Activated CD4-positive, alpha-beta T cell treated with anti-CD3 and anti-CD28 coated beads, Interleukin-10, Interleukin-2, amounts not matched to agents 100 ng/mL and 50 ng/mL, durations not matched to agents 16 hours and 8 hours (primary cell): ENCODE results near the gene IGIP.

Source experiments
- DNase-seq: peaks from one replicate; pipeline ENCODE4 v3.0.0-alpha.2; 2020

The IGIP gene

GRCh38 chr5:140111859-140112551 is 13.7 kb upstream of the IGIP start:
- no peak for DNase-seq

- DNase-seq: peak; percentile 27
Measured at GRCh38 chr5:140112685-140113179, 13.0 kb upstream of the IGIP start.

DNA sequence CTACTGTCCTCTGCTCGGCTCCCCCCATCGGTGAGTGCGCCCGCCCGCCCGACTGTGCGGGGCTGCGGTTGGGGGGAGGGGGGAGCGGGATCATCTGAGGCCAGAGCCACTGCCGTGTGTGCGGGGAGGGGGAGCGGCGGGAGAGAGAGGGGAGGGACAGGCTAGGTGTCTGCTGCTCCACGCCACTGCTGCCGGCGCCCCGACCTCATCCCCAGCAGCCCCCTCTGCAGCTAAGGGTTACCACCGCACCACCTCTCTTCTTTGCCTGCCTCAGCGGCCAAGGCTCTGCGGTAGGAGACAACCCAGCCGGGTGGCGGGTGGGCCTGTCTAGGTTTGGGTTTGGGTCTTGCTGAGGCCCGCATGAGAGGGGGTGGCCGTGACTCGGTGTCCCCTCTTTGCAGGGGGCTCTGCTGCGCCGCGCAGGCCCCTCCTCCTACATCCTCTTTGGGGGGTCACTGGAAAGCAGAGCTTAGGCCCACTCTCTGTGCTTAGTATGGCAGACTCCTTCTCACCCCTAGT is 12.5 kb upstream of the IGIP start:
- no peak for DNase-seq

DNA sequence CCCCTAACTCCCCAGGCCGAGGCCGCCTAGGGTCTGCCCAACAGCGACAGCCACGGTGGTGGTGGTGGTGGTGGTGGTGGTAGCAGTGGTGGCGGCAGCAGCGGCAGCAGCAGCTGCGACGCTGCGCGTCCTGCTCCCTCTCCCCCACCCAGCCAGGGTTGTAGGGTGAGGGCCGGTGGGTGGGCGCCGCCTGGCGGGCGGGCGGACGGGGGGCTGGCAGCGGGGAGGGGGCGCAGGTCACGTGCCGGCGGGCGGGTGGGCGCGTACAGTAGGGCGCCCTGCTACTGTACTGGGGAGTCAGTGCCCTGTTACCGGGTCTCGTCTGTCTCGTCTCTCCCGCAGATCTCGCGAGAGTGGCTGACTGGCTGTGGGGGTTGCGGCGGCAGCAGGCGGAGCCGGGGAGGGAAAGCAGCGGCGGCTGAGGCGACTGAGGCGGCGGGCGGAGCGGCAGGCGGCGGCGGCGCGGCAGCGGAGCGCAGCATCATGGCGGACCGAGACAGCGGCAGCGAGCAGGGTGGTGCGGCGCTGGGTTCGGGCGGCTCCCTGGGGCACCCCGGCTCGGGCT is 12.0 kb upstream of the IGIP start, which contains the start of gene PURA:
Gene PURA, plus strand, starts transcription at position 411 of the 565 bp plus-strand sequence. Its CDS starts 73 bp downstream, at position 484.
- DNase-seq: peak; percentile 97

- peak; percentile 50 for DNase-seq
Measured at GRCh38 chr5:140114341-140115185, 11.2 kb upstream of the IGIP start.

DNA sequence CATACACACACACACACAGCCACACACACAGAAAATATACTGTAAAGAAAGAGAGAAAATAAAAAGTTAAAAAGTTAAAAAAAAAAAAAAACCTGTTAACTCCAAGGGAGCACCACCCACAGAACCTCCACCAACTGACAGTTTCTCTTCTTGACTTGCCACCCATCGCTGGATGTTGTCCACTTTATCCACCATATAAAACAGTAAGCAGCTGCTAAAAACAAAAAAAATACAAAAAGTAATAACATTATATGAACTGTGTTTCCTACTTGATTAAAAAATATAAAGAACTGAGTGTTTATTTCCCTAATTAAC is 10.6 kb upstream of the IGIP start:
- no peak for DNase-seq

GRCh38 chr5:140116716-140117115 is 9.0 kb upstream of the IGIP start:
- DNase-seq: no peak

DNA sequence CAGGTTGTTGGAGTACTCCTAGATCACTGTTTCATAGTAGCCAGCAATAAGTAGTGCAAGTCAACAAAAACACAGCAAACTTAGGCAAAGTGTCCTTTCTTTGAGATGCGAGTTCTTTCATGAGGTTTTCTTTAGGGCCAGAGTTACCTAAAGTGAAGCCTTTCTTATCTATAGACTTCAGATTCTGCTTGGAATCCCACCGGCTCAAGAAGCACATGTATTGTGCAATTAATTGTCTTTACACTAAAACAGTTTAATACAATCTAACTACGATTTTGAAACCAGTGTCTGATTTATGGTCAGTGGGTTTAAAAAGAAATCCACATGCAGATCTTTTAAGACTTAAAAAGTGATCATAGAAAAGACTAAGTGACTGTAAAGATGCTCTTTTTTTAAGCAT is 8.2 kb upstream of the IGIP start:
- no peak for DNase-seq

- DNase-seq: no peak
Measured at GRCh38 chr5:140118302-140118936, 7.3 kb upstream of the IGIP start.

DNA sequence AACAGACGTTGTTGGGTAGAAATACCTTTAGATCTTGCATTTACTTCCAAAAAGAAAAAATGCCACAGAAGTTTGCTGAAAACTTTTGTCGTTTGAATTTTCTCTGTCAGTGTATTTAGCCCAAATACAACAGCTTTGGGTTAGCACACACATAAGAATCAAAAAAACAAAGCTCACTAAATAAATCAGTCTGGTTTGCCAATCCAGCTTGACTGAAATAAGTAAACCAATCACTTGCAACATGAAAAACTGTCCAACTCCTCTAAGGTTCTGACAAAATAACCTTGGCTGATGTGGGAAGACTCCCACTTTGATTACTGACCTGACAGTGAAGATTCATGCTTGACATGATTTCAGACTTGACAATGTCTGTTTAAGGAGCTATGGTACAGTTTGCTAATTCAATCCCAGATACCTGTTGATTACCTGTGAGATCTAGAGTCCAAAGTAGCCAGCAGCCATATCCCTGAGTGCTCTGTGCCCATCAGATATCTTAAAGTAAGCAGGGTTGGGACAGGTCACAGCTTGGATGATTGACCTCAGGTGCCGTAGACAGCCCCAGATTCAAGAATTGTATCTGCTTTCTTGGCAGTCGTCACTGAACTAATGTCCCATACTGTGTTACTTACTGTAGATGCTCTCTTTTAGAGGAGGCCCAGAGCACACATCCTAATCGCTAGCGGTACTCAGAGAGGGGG is 727 bp downstream of the IGIP start:
- DNase-seq: no peak

DNA sequence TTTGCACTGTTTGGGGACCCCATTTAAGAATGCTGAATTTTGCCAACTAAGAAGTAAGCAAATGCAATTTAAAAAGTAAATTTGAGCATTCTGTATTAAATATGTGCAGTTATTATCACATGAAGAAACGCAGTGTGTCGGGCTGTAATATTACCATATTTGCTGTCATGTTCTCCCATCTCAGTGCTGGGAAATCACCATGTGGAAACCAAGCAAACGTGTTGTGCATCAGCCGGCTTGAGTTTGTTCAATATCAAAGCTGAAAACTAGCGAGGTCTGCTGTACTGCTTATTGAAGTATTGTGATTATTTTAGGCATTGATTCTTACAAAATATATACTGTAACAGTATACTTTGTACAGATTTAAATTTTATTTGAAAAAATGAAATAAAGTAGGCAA is 2.6 kb downstream of the IGIP start:
- DNase-seq: no peak

DNA sequence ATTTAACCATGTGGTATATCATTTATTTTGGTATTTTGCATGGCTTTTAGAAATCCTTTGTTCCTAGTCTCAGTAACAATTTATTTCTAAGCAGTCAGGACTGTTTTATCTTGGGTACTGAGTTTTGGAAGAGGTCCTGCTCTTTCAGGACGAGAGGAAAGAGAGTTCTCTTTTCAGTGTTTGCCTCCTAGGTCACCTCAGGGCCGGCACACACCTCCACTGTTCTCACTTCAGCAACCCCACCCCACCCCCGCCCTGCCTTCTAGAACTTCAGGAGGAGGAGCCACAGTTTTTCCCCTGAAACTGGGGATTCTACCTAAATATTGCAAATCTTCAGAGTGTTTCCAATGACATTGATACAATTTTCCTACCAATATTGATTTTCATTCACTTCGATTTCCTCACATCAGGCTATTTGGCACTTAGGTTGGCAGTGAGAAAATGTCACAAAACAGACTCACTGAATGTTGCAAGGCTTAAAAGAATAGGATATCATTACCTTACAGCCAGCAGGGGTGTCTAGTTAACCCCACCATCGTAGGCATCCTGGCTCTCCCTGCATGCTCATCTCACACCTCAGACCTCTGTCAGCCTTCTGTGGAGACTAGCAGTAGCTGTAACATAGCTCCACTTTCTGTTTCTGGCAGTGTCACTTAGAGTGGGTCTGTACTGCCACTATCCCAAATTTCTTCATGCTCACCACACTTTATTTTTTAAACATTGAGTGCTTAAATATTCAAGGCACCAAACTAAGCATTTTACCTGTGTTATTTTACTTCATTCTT is 5.4 kb downstream of the IGIP start:
- DNase-seq: no peak

- DNase-seq: peak; percentile 30
Measured at GRCh38 chr5:140131967-140132409, 6.3 kb downstream of the IGIP start.

- DNase-seq: no peak
Measured at GRCh38 chr5:140133514-140134167, 7.9 kb downstream of the IGIP start.

DNA sequence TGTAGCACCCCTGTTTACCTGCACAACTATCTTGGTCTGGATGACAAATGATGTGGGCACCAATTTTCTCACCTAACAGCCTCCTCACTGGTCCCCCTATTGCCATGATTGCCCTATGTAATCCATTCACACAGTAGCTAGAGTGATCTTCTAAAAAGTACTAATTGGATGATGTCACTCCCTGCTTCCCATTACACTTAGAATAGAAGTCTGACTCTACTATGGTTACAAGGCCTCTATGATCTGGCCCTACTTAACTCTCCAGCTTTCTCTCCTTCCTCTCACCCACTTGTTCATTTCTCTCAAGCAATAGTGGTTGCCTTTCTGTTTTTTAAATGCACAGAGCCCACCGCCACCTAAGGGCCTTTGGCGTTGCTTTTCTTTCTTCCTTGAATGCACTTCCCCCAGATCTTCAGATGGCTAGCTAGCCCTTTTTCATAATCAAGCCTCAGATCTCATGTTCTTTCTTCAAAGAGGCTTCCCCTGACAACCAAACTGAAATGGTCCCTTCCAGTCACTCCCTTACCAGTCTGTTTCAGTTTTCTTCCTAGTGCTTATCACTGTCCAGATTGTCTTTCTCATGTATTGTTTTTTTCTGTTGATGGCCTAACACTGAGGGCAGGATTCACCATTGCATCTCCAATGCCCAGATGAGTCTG is 8.7 kb downstream of the IGIP start:
- DNase-seq: no peak

GRCh38 chr5:140135127-140135526 is 9.4 kb downstream of the IGIP start:
- DNase-seq: no peak

GRCh38 chr5:140136624-140137023 is 10.9 kb downstream of the IGIP start:
- no peak for DNase-seq

- DNase-seq: no peak
Measured at GRCh38 chr5:140140435-140140834, 14.7 kb downstream of the IGIP start.

DNA sequence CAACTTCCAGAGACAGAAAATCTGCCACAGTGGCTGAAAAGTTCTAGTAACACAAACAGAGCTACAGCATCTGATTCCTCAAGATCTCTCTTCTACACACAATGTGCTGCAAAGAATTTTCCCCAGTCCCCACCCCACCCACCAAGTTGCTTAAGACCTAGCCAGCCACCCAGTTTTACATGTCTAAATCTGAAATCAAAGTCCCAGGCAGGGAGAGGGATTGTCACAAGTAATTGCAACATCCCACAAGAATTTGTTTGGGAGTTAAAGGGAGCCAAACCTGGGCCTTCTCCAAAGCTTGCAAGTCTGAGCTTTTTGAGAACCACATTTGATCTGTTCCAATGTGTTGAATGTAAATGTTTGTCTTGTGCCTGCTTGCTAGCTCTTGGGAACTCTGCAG is 15.5 kb downstream of the IGIP start:
- DNase-seq: no peak

DNA sequence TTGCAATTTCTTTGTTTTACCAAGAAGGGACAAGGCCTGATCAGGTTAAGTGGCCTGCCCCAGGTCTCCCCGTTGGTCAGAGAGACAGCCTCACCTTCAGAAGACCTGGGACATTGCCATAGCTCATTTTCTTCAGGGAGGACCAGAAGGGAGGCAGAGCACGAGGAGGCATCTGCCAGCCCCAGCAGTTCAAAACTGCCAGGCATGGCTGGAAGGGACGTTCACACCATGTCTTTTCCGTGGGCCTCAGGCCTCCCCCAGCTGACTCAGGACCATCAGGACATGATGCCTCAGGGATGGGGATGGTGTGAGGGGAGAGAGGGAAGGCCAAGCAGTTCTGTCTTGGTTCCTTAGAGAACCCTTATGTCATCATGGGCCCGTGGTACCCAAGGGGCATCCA is 16.5 kb downstream of the IGIP start:
- DNase-seq: no peak

GRCh38 chr5:140142856-140143255 is 17.1 kb downstream of the IGIP start:
- DNase-seq: no peak
